Small intestine (tissue), 7 donors: Measurements from ENCODE around the gene SLC8B1. TPM values are rescaled to one million over a fixed set of nuclear protein-coding genes. Genes with fewer than 3 reads are reported as not detected.
A peak's percentile ranks its signal among the peaks of the same experiment; 100 is the strongest.

ENCODE experiments used
- DNase-seq, 2 donors: peaks; one replicate each; pipeline versions ENCODE4 v3.0.0 to v3.0.0-alpha.2; 2013
- FAIRE-seq: peaks from 2 replicates; lab custom pipeline; 2012; peaks lifted over from hg19 to GRCh38; lab: Jason Lieb, UNC
- H3K27ac ChIP-seq, 3 donors: one replicate each; pipeline ENCODE4 v1.5.1; 2013; ENCODE audit warnings: low read length in 2 of 3, mild to moderate bottlenecking in 2 of 3, control low read depth in 1 of 3, inconsistent platforms in 1 of 3, low read depth in 1 of 3, moderate library complexity in 1 of 3
- H3K27me3 ChIP-seq, 3 donors: one replicate each; pipeline ENCODE4 v1.6.1; 2013; ENCODE audit warnings: low read length in 3 of 3, inconsistent platforms in 1 of 3; ENCODE audit not compliant: control insufficient read depth in 3 of 3, insufficient read depth in 3 of 3
- H3K36me3 ChIP-seq, 3 donors: one replicate each; pipeline ENCODE4 v1.6.1; 2013; ENCODE audit warnings: low read length in 3 of 3, inconsistent platforms in 1 of 3, low read depth in 1 of 3, mild to moderate bottlenecking in 1 of 3, moderate library complexity in 1 of 3; ENCODE audit not compliant: control insufficient read depth in 3 of 3, insufficient read depth in 2 of 3
- H3K4me1 ChIP-seq, 3 donors: one replicate each; pipeline ENCODE4 v1.6.1; 2013; ENCODE audit warnings: low read length in 2 of 3, inconsistent platforms in 1 of 3, low read depth in 1 of 3, mild to moderate bottlenecking in 1 of 3, moderate library complexity in 1 of 3; ENCODE audit not compliant: control insufficient read depth in 3 of 3, insufficient read depth in 2 of 3
- H3K4me3 ChIP-seq, 3 donors: one replicate each; pipeline ENCODE4 v1.5.1; 2013; ENCODE audit warnings: low read length in 3 of 3, control low read depth in 1 of 3, inconsistent platforms in 1 of 3, low read depth in 1 of 3, mild to moderate bottlenecking in 1 of 3, moderate library complexity in 1 of 3
- H3K9me3 ChIP-seq, 2 donors: one replicate each; pipeline ENCODE4 v1.6.1; 2013; ENCODE audit warnings: low read depth in 1 of 2, low read length in 1 of 2; ENCODE audit not compliant: control insufficient read depth in 2 of 2, insufficient read depth in 1 of 2
- WGBS, 3 donors: extraction: QIAGEN DNeasy Blood & Tissue Kit; methylation state at CpG; one replicate each; pipeline ENCODE4 v1.1.7; 2013; 5-methylcytosine and 5-hydroxymethylcytosine counted together
- polyA plus RNA-seq, 4 donors: library from polyadenylated mRNA; stranded (reverse) in 3 of 4; unstranded in 1 of 4; fragments of 200-250 nt in 3 of 4; fragments of 120-200 nt in 1 of 4; gene quantifications; one replicate each; pipeline versions ENCODE4 v1.2.1 to v1.2.3, GENCODE V29; 2013
- donor health status: healthy with polysubstance abuse.
- donor health status: control.
- donor health status: control.
- donor health status: Bipolar disorder and iron deficiency.
- donor health status: healthy.

The SLC8B1 gene
- polyA plus RNA-seq, 4 donors: 19.5 to 39.6 (median 31.3) TPM

- Histone ChIP-seq H3K27me3 (no peaks in the 10 kb centered on the region), H3K27ac (no peak overlapping the region), H3K4me1 (peaks cover 0 to 11% (median 8%) of the 10 kb centered on the region in 3 donors), H3K36me3 (peaks cover 0 to 62% (median 7%) of the 10 kb centered on the region in 3 donors), H3K9me3 (no peaks in the 10 kb centered on the region), H3K4me3 (no peak overlapping the region)
- DNase-seq (no peak), FAIRE-seq (no peak)
Measured at GRCh38 chr12:113262710-113263109, 72.2 kb downstream of the SLC8B1 start.

GRCh38 chr12:113261847-113262470, 73.0 kb downstream of the SLC8B1 start:
- DNase-seq: no peak
- no peak for FAIRE-seq
- Histone ChIP-seq H3K36me3 (peaks cover 0 to 60% (median 7%) of the 10 kb centered on the region in 3 donors), H3K4me3 (no peak overlapping the region), H3K4me1 (peaks cover 0 to 11% (median 8%) of the 10 kb centered on the region in 3 donors), H3K27ac (peak overlapping the region in 1 of 3 donors; percentile 58), H3K27me3 (no peaks in the 10 kb centered on the region), H3K9me3 (no peaks in the 10 kb centered on the region)
- WGBS, 3 donors: 62 to 82% (median 74%) methylated on average over 6 of the region's 6 CpGs

GRCh38 chr12:113260636-113261300, 74.1 kb downstream of the SLC8B1 start:
- 82 to 94% (median 90%) methylated on average over 12 of the region's 12 CpGs for WGBS, 3 donors

DNA sequence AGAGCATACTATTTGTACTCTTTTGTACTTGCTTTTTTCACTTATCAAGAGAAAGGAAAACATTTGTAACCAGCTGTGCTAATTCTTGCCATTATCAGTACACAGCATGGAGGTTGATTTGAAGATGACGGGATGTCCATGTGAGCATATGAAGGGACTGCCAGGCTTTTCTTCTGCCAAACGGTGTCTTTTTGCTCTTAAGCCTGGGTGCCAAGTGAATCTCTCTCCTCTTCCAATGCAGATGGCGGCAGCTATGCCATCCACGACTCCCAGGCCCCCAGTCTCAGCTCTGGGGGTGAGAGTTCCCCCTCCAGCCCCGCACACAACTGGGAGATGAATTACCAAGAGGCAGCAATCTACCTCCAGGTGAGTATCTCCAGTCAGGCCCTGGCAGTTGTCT, 74.8 kb downstream of the SLC8B1 start:
- Histone ChIP-seq H3K4me3 (no peak overlapping the region), H3K9me3 (no peaks in the 10 kb centered on the region), H3K27me3 (no peaks in the 10 kb centered on the region), H3K4me1 (peaks cover 0 to 11% (median 8%) of the 10 kb centered on the region in 3 donors), H3K27ac (peak overlapping the region in 2 of 3 donors; percentile 68 to 84), H3K36me3 (peaks cover 0 to 42% (median 0%) of the 10 kb centered on the region in 3 donors)
- WGBS, 3 donors: 70 to 81% (median 72%) methylated on average over 5 of the region's 5 CpGs
- DNase-seq (no peak), FAIRE-seq (no peak)

More at GRCh38 chr12:113260636-113261300, 74.1 kb downstream of the SLC8B1 start:
- H3K4me1 ChIP-seq: peaks cover 0 to 11% (median 8%) of the 10 kb centered on the region in 3 donors
- peak overlapping the region in 2 of 3 donors; percentile 68 to 84 for H3K27ac ChIP-seq
- H3K4me3 ChIP-seq: no peak overlapping the region
- H3K9me3 ChIP-seq: no peaks in the 10 kb centered on the region
- FAIRE-seq (no peak), DNase-seq (no peak)
- H3K36me3 ChIP-seq: peaks cover 0 to 48% (median under 1%) of the 10 kb centered on the region in 3 donors
- no peaks in the 10 kb centered on the region for H3K27me3 ChIP-seq

DNA sequence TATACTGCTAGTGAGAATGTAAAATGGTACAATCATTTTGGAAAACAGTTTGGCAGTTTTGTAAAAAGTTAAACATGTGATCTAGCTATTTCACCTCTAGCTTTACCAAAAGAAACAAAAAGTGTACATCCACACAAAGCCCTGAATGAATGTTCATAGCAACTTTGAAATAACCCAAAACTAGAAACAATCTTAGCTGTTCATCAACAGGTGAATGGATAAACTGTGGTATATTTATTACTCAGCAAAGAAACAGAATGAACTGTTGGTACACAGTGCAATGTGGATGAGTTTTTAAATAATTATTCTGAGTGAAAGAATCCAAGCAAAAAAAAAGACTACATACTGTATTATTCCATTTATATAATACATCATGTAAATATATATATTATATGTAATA, 77.3 kb downstream of the SLC8B1 start:
- H3K9me3 ChIP-seq: peaks cover 0 to 13% of the 10 kb centered on the region in 2 donors
- FAIRE-seq: no peak

GRCh38 chr12:113254298-113254697, 80.6 kb downstream of the SLC8B1 start:
- peaks cover 0 to 38% (median 4%) of the 10 kb centered on the region in 3 donors for H3K36me3 ChIP-seq
- no peak overlapping the region for H3K4me3 ChIP-seq
- H3K27ac ChIP-seq: no peak overlapping the region
- DNase-seq (no peak), FAIRE-seq (no peak)
- H3K9me3 ChIP-seq: peaks cover 0 to 19% of the 10 kb centered on the region in 2 donors
- H3K27me3 ChIP-seq: no peaks in the 10 kb centered on the region
- 87 to 98% (median 96%) methylated on average over 4 of the region's 4 CpGs for WGBS, 3 donors
- H3K4me1 ChIP-seq: peaks cover 0 to 3% (median 2%) of the 10 kb centered on the region in 3 donors

More for the DNA sequence above, 77.3 kb downstream of the SLC8B1 start:
- Histone ChIP-seq H3K27me3 (no peaks in the 10 kb centered on the region), H3K36me3 (peaks cover 0 to 27% (median 4%) of the 10 kb centered on the region in 3 donors), H3K4me3 (no peak overlapping the region), H3K27ac (no peak overlapping the region), H3K4me1 (peaks cover 0 to 8% (median 6%) of the 10 kb centered on the region in 3 donors)
- no peak for DNase-seq

GRCh38 chr12:113253532-113254285, 81.2 kb downstream of the SLC8B1 start:
- H3K9me3 ChIP-seq: peaks cover 0 to 19% of the 10 kb centered on the region in 2 donors
- no peaks in the 10 kb centered on the region for H3K27me3 ChIP-seq
- H3K27ac ChIP-seq: no peak overlapping the region
- WGBS, 3 donors: 95 to 97% (median 96%) methylated on average over 5 of the region's 5 CpGs
- no peak overlapping the region for H3K4me3 ChIP-seq
- H3K36me3 ChIP-seq: peaks cover 0 to 44% (median 4%) of the 10 kb centered on the region in 3 donors
- FAIRE-seq: no peak
- no peak for DNase-seq
- no peaks in the 10 kb centered on the region for H3K4me1 ChIP-seq

GRCh38 chr12:113252494-113252893, 82.4 kb downstream of the SLC8B1 start:
- Histone ChIP-seq H3K4me3 (no peak overlapping the region), H3K9me3 (peaks cover 0 to 19% of the 10 kb centered on the region in 2 donors), H3K36me3 (peaks cover 0 to 50% (median 4%) of the 10 kb centered on the region in 3 donors), H3K4me1 (peaks cover 0 to 10% (median 3%) of the 10 kb centered on the region in 3 donors), H3K27ac (no peak overlapping the region), H3K27me3 (no peaks in the 10 kb centered on the region)
- FAIRE-seq (no peak), DNase-seq (no peak)
- WGBS, 3 donors: 95% methylated on average over 10 of the region's 10 CpGs
